ENCODE data around the gene REM2.

GRCh38 chr14:22850944-22851764 is 31.9 kb upstream of the REM2 start:
- TF ChIP-seq CTCF (conservative IDR thresholded peaks at IDR 0.05) (no peak), ZFX (IDR thresholded peaks at IDR 0.05) (no peak)

Measured in C4-2B (cell line).